Parathyroid adenoma (tissue), 2 donors: Measurements from ENCODE around the gene FHOD3.

Source experiments
- H2AFZ ChIP-seq: fragments of 300-600 bp; sonication (generic); one replicate; pipeline ENCODE4 v1.7.0; 2017; ENCODE audit warnings: antibody characterized with exemption, mild to moderate bottlenecking
- H3K27ac ChIP-seq: fragments of 300-600 bp; sonication (generic); one replicate; pipeline ENCODE4 v1.7.0; 2017
- H3K27me3 ChIP-seq: fragments of 300-600 bp; sonication (generic); one replicate; pipeline ENCODE4 v1.7.0; 2017; ENCODE audit warnings: low read length; ENCODE audit not compliant: control insufficient read depth, insufficient read depth
- H3K36me3 ChIP-seq: fragments of 300-600 bp; sonication (generic); one replicate; pipeline ENCODE4 v1.7.0; 2017; ENCODE audit warnings: low read length; ENCODE audit not compliant: control insufficient read depth, insufficient read depth
- H3K4me1 ChIP-seq: fragments of 300-600 bp; sonication (generic); one replicate; pipeline ENCODE4 v1.7.0; 2017; ENCODE audit warnings: control low read depth
- H3K4me2 ChIP-seq: fragments of 300-600 bp; sonication (generic); one replicate; pipeline ENCODE4 v1.7.0; 2017; ENCODE audit warnings: low read length
- H3K4me3 ChIP-seq: fragments of 300-600 bp; sonication (generic); one replicate; pipeline ENCODE4 v1.7.0; 2017; ENCODE audit warnings: low read depth, low read length
- H3K79me2 ChIP-seq: fragments of 300-600 bp; sonication (generic); one replicate; pipeline ENCODE4 v1.7.0; 2017; ENCODE audit warnings: control low read depth
- H3K9ac ChIP-seq: fragments of 300-600 bp; sonication (generic); one replicate; pipeline ENCODE4 v1.7.0; 2017; ENCODE audit warnings: mild to moderate bottlenecking
- H3K9me3 ChIP-seq: fragments of 300-600 bp; sonication (generic); one replicate; pipeline ENCODE4 v1.7.0; 2017; ENCODE audit warnings: low read length; ENCODE audit not compliant: control insufficient read depth
- TF ChIP-seq, protein P1 (sequence below): fragments of 300-600 bp; sonication (generic); IDR thresholded peaks from one replicate; pipeline ENCODE4 v1.7.0; 2017; ENCODE audit warnings: antibody characterized with exemption, mild to moderate bottlenecking
- donor health status: primary hyperparathyroidism.

FHOD3 gene

DNA sequence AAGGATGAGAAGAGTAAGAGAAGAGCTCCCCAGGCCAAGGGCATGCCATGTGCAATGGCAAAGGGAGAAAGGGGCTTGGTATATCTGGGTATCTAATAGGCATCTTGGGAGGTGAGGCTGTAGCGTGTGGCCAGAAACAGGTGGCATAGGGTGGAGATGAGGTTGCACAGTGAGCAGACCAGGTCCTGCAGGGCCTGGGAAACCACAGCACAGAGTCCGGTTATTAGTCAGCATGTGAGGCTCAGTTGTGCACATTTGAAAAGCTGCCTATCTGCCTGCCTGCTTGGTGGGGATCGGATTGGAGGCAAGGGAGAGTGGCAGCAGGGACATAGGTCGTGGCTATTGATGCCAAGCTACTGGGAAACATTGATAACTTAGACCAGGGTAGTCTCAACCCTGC is 340.7 kb downstream of the FHOD3 start:
- H3K4me2 ChIP-seq: no peak overlapping the region
- H3K9ac ChIP-seq: no peak overlapping the region
- no peaks in the 10 kb centered on the region for H3K27me3 ChIP-seq
- no peak overlapping the region for H3K27ac ChIP-seq
- H3K4me3 ChIP-seq: no peak overlapping the region
- no peak overlapping the region for H2AFZ ChIP-seq
- H3K79me2 ChIP-seq: no peaks in the 10 kb centered on the region
- H3K4me1 ChIP-seq: peaks cover 28% of the 10 kb centered on the region
- H3K36me3 ChIP-seq: no peaks in the 10 kb centered on the region
- TF ChIP-seq, protein P1, sequence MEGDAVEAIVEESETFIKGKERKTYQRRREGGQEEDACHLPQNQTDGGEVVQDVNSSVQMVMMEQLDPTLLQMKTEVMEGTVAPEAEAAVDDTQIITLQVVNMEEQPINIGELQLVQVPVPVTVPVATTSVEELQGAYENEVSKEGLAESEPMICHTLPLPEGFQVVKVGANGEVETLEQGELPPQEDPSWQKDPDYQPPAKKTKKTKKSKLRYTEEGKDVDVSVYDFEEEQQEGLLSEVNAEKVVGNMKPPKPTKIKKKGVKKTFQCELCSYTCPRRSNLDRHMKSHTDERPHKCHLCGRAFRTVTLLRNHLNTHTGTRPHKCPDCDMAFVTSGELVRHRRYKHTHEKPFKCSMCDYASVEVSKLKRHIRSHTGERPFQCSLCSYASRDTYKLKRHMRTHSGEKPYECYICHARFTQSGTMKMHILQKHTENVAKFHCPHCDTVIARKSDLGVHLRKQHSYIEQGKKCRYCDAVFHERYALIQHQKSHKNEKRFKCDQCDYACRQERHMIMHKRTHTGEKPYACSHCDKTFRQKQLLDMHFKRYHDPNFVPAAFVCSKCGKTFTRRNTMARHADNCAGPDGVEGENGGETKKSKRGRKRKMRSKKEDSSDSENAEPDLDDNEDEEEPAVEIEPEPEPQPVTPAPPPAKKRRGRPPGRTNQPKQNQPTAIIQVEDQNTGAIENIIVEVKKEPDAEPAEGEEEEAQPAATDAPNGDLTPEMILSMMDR: no peak
- H3K9me3 ChIP-seq: no peaks in the 10 kb centered on the region

DNA sequence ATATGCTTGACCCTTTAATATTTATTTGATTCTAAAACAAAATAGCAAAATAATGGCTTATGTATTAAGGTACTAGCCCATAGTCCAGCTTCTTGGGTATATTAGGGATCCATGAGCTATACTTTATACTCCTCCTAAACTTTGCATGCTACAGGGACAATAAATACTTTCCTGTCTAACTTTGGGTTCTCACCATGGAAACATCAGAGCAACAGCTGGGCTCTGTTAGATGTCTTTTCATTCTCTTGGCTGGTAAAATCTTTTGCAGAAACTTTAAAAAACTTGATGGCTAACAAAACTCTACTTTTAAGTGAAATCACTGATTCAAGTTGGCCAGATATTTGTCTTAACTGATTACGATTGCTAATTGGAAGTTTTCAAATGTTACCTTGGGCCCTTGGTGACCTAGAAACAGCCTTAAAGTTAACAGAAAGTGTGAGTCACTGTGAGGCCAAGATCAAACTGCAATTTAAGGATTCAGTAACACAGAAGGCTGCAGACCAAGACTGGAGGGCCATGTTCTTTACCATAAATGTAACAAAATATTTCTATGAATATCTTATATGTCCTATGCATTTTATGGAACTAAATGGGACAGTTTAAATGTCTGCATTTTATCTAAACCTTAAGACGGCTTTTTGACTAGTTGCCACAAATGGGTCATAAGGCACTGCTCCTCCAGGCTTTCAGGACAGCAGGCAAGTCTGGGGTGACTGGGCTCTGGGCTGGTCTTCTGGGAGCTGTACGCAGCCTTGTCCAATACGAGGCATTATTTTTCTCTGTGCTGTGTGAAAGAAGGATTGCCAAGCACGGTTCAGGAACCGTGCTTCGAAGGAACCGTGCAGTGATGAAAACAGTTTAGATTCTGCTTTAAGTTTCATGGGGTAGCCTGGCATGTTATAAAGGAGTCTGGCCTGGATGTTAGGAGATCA is 342.8 kb downstream of the FHOD3 start:
- Histone ChIP-seq H3K4me1 (peaks cover 15% of the 10 kb centered on the region), H2AFZ (no peak overlapping the region), H3K4me2 (no peak overlapping the region), H3K4me3 (no peak overlapping the region), H3K27ac (no peak overlapping the region), H3K27me3 (no peaks in the 10 kb centered on the region), H3K9ac (no peak overlapping the region), H3K79me2 (no peaks in the 10 kb centered on the region), H3K9me3 (no peaks in the 10 kb centered on the region), H3K36me3 (no peaks in the 10 kb centered on the region)
- TF ChIP-seq, protein P1: no peak

DNA sequence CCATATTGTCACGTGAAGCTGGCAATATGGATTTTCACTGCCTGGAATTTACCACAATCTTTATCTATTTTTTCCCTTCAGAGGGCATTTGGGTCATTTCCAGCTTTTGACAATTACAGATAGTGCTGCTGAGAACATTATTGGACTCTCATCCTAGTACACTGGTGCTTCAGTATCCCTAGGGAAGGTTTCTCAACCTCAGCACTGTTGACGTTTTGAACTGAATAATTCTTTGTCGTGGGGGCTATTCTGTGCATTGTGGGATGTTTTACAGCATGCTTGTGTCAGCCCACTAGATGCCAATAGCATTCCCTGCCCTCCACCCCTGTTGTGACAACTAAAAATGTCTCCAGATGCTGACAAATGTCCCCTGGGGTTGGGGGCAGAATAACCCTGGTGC is 345.5 kb downstream of the FHOD3 start:
- TF ChIP-seq, protein P1: no peak
- no peak overlapping the region for H3K4me2 ChIP-seq
- no peak overlapping the region for H3K9ac ChIP-seq
- H3K79me2 ChIP-seq: no peaks in the 10 kb centered on the region
- no peaks in the 10 kb centered on the region for H3K4me1 ChIP-seq
- no peaks in the 10 kb centered on the region for H3K36me3 ChIP-seq
- H3K9me3 ChIP-seq: no peaks in the 10 kb centered on the region
- H2AFZ ChIP-seq: no peak overlapping the region
- H3K4me3 ChIP-seq: no peak overlapping the region
- no peak overlapping the region for H3K27ac ChIP-seq
- no peaks in the 10 kb centered on the region for H3K27me3 ChIP-seq

DNA sequence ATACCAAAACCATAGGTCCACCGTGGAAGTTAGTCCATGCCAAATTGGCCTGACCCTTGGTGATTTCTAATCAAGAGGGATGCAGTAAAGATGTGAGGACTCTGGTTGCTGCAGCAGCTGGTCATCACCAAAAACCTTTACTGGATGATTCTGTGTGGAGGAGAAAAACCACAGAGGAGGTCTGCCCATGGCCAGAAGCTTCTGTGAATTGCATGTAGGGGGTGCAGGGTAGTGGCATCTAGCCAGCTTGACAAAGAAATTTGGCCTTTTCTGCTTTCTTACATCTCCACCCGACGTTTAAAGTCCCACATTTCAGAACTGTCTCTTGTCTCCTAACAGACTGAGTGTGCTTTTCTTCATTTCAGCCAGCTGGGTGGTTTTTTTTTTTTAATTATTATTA is 351.3 kb downstream of the FHOD3 start:
- Histone ChIP-seq H3K4me1 (no peaks in the 10 kb centered on the region), H3K27me3 (no peaks in the 10 kb centered on the region), H3K27ac (no peak overlapping the region), H3K79me2 (no peaks in the 10 kb centered on the region), H3K9me3 (no peaks in the 10 kb centered on the region), H3K4me3 (no peak overlapping the region), H2AFZ (no peak overlapping the region), H3K9ac (no peak overlapping the region), H3K36me3 (no peaks in the 10 kb centered on the region), H3K4me2 (no peak overlapping the region)
- TF ChIP-seq, protein P1: no peak

DNA sequence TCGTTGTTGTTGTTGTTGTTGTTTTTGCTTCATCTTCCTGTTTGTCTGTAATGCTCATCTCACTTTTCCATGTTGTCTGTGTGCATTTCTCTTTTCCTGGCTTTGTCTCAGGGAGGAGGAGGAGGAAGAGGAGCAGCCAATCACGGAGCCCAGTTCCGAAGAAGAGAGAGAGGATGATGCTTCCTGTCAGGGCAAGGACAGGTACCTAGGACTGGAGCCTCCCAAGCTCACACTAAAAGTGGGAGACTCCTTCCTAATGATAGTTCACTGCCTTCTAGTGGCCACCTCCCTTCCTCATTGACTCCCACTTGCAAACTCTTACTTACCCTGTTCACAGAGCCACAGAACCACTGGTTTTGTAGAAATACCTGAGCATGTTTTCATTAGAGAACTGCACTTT is 351.7 kb downstream of the FHOD3 start:
- H3K79me2 ChIP-seq: no peaks in the 10 kb centered on the region
- no peak overlapping the region for H3K4me2 ChIP-seq
- no peak overlapping the region for H3K27ac ChIP-seq
- H3K9ac ChIP-seq: no peak overlapping the region
- H3K36me3 ChIP-seq: no peaks in the 10 kb centered on the region
- H3K4me1 ChIP-seq: no peaks in the 10 kb centered on the region
- H3K27me3 ChIP-seq: no peaks in the 10 kb centered on the region
- no peaks in the 10 kb centered on the region for H3K9me3 ChIP-seq
- TF ChIP-seq, protein P1: no peak
- no peak overlapping the region for H3K4me3 ChIP-seq
- H2AFZ ChIP-seq: no peak overlapping the region
